Measurements from ENCODE around the gene TBC1D26. TPM values are rescaled to one million over a fixed set of nuclear protein-coding genes. Genes with fewer than 3 reads are reported as not detected.
A peak's percentile ranks its signal among the peaks of the same experiment; 100 is the strongest.

The TBC1D26 gene
- total RNA-seq, 2 donors from 2014 or later, result not detected

DNA sequence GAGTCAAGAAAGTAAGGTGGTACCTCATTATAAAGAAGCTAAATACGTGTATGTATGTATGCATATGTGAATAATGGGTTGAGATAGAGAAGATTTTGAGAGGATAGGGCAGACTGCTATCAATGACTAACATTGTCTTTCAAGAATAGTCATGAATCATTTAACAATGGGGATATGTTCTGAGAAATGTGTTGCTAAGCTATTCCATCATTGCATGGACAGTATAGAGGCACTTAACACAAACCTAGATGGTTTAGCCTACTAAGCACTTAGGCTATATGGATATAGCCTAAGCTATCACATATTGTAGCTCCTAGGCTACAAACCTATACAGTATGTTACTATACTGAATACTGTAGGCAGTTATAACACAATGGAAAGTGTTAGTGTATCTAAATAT, 45.2 kb downstream of the TBC1D26 start:
- Histone ChIP-seq H3K4me3 (no peak overlapping the region), H3K9me3 (no peaks in the 10 kb centered on the region), H3K36me3 (replicated peaks in 1 of 2; ENCODE audit: insufficient read depth in 1 of 2, low read depth in 2 of 2) (no peaks in the 10 kb centered on the region), H3K27me3 (no peaks in the 10 kb centered on the region), H3K27ac (no peak overlapping the region), H3K4me1 (no peaks in the 10 kb centered on the region)
- 50 to 53% methylated on average over 1 of the region's 1 CpG for WGBS, 2 donors
- DNase-seq (no peak), ATAC-seq (no peak)
- TF ChIP-seq, protein P1, sequence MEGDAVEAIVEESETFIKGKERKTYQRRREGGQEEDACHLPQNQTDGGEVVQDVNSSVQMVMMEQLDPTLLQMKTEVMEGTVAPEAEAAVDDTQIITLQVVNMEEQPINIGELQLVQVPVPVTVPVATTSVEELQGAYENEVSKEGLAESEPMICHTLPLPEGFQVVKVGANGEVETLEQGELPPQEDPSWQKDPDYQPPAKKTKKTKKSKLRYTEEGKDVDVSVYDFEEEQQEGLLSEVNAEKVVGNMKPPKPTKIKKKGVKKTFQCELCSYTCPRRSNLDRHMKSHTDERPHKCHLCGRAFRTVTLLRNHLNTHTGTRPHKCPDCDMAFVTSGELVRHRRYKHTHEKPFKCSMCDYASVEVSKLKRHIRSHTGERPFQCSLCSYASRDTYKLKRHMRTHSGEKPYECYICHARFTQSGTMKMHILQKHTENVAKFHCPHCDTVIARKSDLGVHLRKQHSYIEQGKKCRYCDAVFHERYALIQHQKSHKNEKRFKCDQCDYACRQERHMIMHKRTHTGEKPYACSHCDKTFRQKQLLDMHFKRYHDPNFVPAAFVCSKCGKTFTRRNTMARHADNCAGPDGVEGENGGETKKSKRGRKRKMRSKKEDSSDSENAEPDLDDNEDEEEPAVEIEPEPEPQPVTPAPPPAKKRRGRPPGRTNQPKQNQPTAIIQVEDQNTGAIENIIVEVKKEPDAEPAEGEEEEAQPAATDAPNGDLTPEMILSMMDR (IDR thresholded peaks at IDR 0.05), result no peak
- TF ChIP-seq POLR2A (IDR thresholded peaks at IDR 0.05), result no peak
- intact Hi-C loops (cut with DNase I), result no loop called here

DNA sequence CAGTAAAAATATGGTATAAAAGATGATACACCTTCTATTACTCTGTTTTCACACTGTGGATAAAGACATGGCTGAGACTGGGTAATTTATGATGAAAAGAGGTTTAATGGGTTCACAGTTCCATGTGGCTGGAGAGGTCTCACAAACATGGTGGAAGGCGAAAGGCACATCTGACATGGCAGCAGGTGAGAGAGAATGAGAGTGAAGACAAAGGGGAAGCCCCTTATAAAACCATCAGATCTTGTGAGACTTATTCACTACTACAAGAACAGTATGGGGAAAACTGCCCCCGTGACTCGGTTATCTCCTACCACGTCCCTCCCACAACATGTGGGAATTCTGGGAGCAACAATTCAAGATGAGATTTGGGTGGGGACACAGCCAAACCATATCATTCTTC, 45.6 kb downstream of the TBC1D26 start:
- Histone ChIP-seq H3K27ac (no peak overlapping the region), H3K4me3 (no peak overlapping the region), H3K27me3 (no peaks in the 10 kb centered on the region), H3K4me1 (no peaks in the 10 kb centered on the region), H3K36me3 (replicated peaks in 1 of 2; ENCODE audit: insufficient read depth in 1 of 2, low read depth in 2 of 2) (no peaks in the 10 kb centered on the region), H3K9me3 (no peaks in the 10 kb centered on the region)
- TF ChIP-seq, protein P1 (IDR thresholded peaks at IDR 0.05), result no peak
- no peak for TF ChIP-seq POLR2A (IDR thresholded peaks at IDR 0.05)
- ATAC-seq (no peak), DNase-seq (no peak)
- intact Hi-C loops (cut with DNase I), result no loop called here
- WGBS, 2 donors, result 79 to 90% methylated on average over 4 of the region's 4 CpGs

DNA sequence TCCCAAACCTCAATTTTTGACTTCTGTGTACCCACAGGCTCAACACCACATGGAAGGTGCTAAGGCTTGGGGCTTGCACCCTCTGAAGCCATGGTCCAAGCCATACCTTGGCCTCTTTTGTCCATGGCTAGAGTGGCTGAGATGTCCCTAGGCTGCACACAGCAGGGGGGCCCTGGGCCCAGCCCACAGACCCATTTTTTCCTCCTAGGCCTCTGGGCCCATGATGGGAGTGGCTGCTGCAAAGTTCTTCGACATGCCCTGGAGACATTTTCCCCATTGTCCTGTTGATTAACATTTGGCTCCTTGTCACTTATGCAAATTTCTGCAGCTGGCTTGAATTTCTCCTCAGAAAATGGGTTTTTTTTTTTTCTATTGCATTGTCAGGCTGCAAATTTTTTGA, 47.0 kb downstream of the TBC1D26 start:
- intact Hi-C loops (cut with DNase I), result no loop called here
- H3K4me3 ChIP-seq, result no peak overlapping the region
- 81 to 88% methylated on average over 1 of the region's 1 CpG for WGBS, 2 donors

DNA sequence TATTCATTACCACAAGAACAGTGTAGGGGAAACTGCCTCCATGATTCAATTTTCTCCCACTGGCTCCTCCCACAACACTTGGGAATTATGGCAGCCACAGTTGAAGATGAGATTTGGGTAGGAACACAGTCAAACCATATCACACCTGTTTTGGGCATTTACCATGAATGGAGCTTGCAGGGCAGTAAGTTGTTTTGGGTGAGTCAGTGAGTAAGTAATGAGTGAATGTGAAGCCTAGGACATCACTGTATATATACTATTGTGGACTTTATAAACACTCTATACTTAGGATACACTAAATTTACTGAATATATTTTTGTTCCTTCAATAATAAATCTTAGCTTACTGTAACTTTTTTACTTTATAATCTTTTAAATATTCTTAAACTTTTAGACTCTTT, 48.1 kb downstream of the TBC1D26 start:
- intact Hi-C loops (cut with DNase I), result no loop called here
- TF ChIP-seq, protein P1 (IDR thresholded peaks at IDR 0.05), result no peak
- TF ChIP-seq POLR2A (IDR thresholded peaks at IDR 0.05), result no peak
- no peaks in the 10 kb centered on the region for H3K9me3 ChIP-seq
- H3K27me3 ChIP-seq, result no peaks in the 10 kb centered on the region
- no peaks in the 10 kb centered on the region for H3K36me3 ChIP-seq (replicated peaks in 1 of 2; ENCODE audit: insufficient read depth in 1 of 2, low read depth in 2 of 2)
- no peak overlapping the region for H3K27ac ChIP-seq
- DNase-seq, result no peak
- ATAC-seq, result no peak
- H3K4me3 ChIP-seq, result no peak overlapping the region
- no peaks in the 10 kb centered on the region for H3K4me1 ChIP-seq

More for the DNA sequence above, 47.0 kb downstream of the TBC1D26 start:
- no peak for ATAC-seq
- Histone ChIP-seq H3K4me1 (no peaks in the 10 kb centered on the region), H3K27me3 (no peaks in the 10 kb centered on the region), H3K9me3 (no peaks in the 10 kb centered on the region), H3K36me3 (replicated peaks in 1 of 2; ENCODE audit: insufficient read depth in 1 of 2, low read depth in 2 of 2) (no peaks in the 10 kb centered on the region), H3K27ac (no peak overlapping the region)
- no peak for DNase-seq
- TF ChIP-seq POLR2A (IDR thresholded peaks at IDR 0.05), result no peak
- TF ChIP-seq, protein P1 (IDR thresholded peaks at IDR 0.05), result no peak

DNA sequence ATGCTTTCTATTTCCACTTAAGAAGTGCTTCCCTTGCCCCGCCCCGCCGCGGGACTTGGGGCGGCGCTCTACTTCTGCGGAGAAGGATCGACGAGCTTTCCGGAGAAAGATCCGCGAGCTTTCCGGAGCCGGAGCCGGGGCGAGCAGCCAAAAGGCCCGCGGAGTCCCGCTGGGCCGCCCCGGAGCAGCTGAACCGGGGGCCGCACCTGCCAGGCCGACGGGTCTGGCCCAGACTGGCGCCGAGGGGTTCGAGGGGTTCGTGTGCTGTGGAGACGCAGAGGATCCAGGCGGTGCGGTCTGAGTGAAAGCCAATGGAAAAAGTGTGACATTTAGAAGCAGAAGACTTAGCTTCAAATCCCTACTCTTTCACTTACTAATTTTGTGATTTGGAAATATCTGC, 50.8 kb downstream of the TBC1D26 start:
- WGBS, 2 donors, result 7 to 10% methylated on average over 21 to 32 of the region's 32 CpGs
- Histone ChIP-seq H3K27me3 (no peaks in the 10 kb centered on the region), H3K9me3 (no peaks in the 10 kb centered on the region), H3K27ac (peak overlapping the region in 3 of 4 donors; percentile 8 to 39 (median 28)), H3K36me3 (replicated peaks in 1 of 2; ENCODE audit: insufficient read depth in 1 of 2, low read depth in 2 of 2) (no peaks in the 10 kb centered on the region), H3K4me3 (no peak overlapping the region), H3K4me1 (peaks cover 3% of the 10 kb centered on the region)
- peak; percentile 72 for ATAC-seq
- DNase-seq, result peak; percentile 49 to 72 (median 56)
- TF ChIP-seq, protein P1 (IDR thresholded peaks at IDR 0.05), result no peak
- peak in 1 of 3 donors; percentile 26 for TF ChIP-seq POLR2A (IDR thresholded peaks at IDR 0.05)
- intact Hi-C loops (cut with DNase I), result no loop called here
